ENCODE data around the gene CYB561. TPM values are rescaled to one million over a fixed set of nuclear protein-coding genes. Genes with fewer than 3 reads are reported as not detected.

Gene CYB561
- total RNA-seq, 1 experiment from 2014 or later, result 20.7 TPM

GRCh38 chr17:63402431-63403212 lies 43.5 kb downstream of the CYB561 start:
- H3K23ac ChIP-seq (ENCODE audit: insufficient read length, low read depth, low read length), result no peak overlapping the region
- no peak overlapping the region for H2AK5ac ChIP-seq (ENCODE audit: insufficient read length, low read length)
- no peaks in the 10 kb centered on the region for H3K36me3 Mint-ChIP-seq (ENCODE audit: insufficient read depth in 1 of 3, low read depth in 3 of 3)
- no peaks in the 10 kb centered on the region for H3K4me1 ChIP-seq (ENCODE audit: insufficient read depth, low read length)
- no peak overlapping the region for H2BK120ac ChIP-seq (ENCODE audit: low read depth, low read length, poor library complexity, severe bottlenecking)
- no peaks in the 10 kb centered on the region for H3K23me2 ChIP-seq (ENCODE audit: insufficient read length, low read depth, low read length, poor library complexity, severe bottlenecking)
- no CpG with 5 or more reads among the region's 5 CpGs for WGBS (ENCODE audit: extremely low coverage, insufficient read length, low lambda C conversion rate)
- H3K27me3 ChIP-seq (ENCODE audit: insufficient read depth, low read length), result no peaks in the 10 kb centered on the region
- no peak overlapping the region for H3K9ac ChIP-seq (ENCODE audit: extremely low read depth, insufficient read length, low read length)
- no peak overlapping the region for H3K27ac ChIP-seq (ENCODE audit: insufficient read length, low read depth, low read length)
- no peak overlapping the region for H4K5ac ChIP-seq (ENCODE audit: insufficient read length, low read depth, low read length)
- no peaks in the 10 kb centered on the region for H3K9me3 ChIP-seq (ENCODE audit: control insufficient read depth, low read depth, low read length)
- no peaks in the 10 kb centered on the region for H3K27me3 Mint-ChIP-seq (ENCODE audit: low read depth)
- H3K27ac Mint-ChIP-seq, result no peak overlapping the region
- H4K91ac ChIP-seq (ENCODE audit: insufficient read length, low read depth, low read length), result no peak overlapping the region
- no peaks in the 10 kb centered on the region for H4K20me1 ChIP-seq (ENCODE audit: control insufficient read depth, insufficient read depth, insufficient read length)
- H2BK20ac ChIP-seq (ENCODE audit: low read depth, low read length, poor library complexity, severe bottlenecking), result no peak overlapping the region
- no peak overlapping the region for H4K8ac ChIP-seq (replicated peaks; ENCODE audit: insufficient read length, low read depth, low read length)
- no peak overlapping the region for H3K14ac ChIP-seq (ENCODE audit: insufficient read depth, low read length)
- no peak overlapping the region for H3T11ph ChIP-seq (ENCODE audit: low read length)
- no peak overlapping the region for H2BK15ac ChIP-seq (ENCODE audit: low read depth, low read length)
- H3K9me3 Mint-ChIP-seq, result no peaks in the 10 kb centered on the region
- H3K4me1 Mint-ChIP-seq, result peaks cover 10 to 16% of the 10 kb centered on the region in 2 experiments
- H3K4ac ChIP-seq (ENCODE audit: low read depth, low read length), result no peak overlapping the region
- no peaks in the 10 kb centered on the region for H3K79me2 ChIP-seq (ENCODE audit: insufficient read depth, low read length)
- no peaks in the 10 kb centered on the region for H3K79me1 ChIP-seq (ENCODE audit: insufficient read depth, low read depth, low read length, poor library complexity, severe bottlenecking)
- no peak overlapping the region for H3K4me2 ChIP-seq (ENCODE audit: insufficient read depth, insufficient read length, low read length)
- H2BK5ac ChIP-seq (ENCODE audit: insufficient read length, low read length), result no peak overlapping the region
- H3K18ac ChIP-seq (ENCODE audit: insufficient read length, low read depth, low read length), result no peak overlapping the region
- no peak overlapping the region for H3K4me3 Mint-ChIP-seq
- no peak overlapping the region for H2AFZ ChIP-seq (ENCODE audit: low read length)
- H2BK12ac ChIP-seq (ENCODE audit: insufficient read length, low read depth, low read length), result no peak overlapping the region
- no peak for DNase-seq
- no peak overlapping the region for H3K56ac ChIP-seq (ENCODE audit: insufficient read length, low read depth, low read length)
- no peak for TF ChIP-seq CTCF (conservative IDR thresholded peaks at IDR 0.05)

All from H9 (cell line).